SK-N-MC (cell line): Measurements from ENCODE around the gene LTBP1.
"Not testable (repeated sequence)": the region's sequence is repeated elsewhere in the genome, so short reads cannot be mapped to it uniquely, and the experiment has no call there.

Experiments used
- DNase-seq: peaks from one replicate; pipeline ENCODE4 v3.0.0-alpha.2; 2011; ENCODE audit warnings: low read depth, low spot score
- H3K27ac ChIP-seq: fragments of 200-600 bp; sonication (generic); 2 replicates; pipeline ENCODE4 v1.5.1; 2016; ENCODE audit warnings: mixed run types
- H3K36me3 ChIP-seq: fragments of 200-600 bp; sonication (generic); 2 replicates; pipeline ENCODE4 v1.6.1; 2017; ENCODE audit warnings: antibody characterized with exemption, low read length, mixed read lengths; ENCODE audit not compliant: insufficient read depth
- H3K4me3 ChIP-seq: fragments of 200-600 bp; sonication (generic); 2 replicates; pipeline ENCODE4 v1.5.1; 2016
- H3K9ac ChIP-seq: fragments of 200-600 bp; sonication (generic); 2 replicates; pipeline ENCODE4 v1.8.0; 2017; ENCODE audit warnings: mixed run types, mixed read lengths; ENCODE audit not compliant: insufficient read length
- H3K9me3 ChIP-seq: fragments of 200-600 bp; sonication (generic); 2 replicates; pipeline ENCODE4 v1.6.1; 2017; ENCODE audit warnings: low read depth, mild to moderate bottlenecking, antibody characterized with exemption, low read length, moderate library complexity, mixed read lengths
- EZH2 ChIP-seq: fragments of 200-600 bp; sonication (generic); IDR thresholded peaks from one replicate; pipeline ENCODE4 v1.6.1; 2017; ENCODE audit warnings: antibody characterized with exemption
- FOXP2 ChIP-seq: optimal IDR thresholded peaks from 2 replicates; pipeline ENCODE3; 2011; ENCODE audit warnings: mild to moderate bottlenecking, moderate library complexity; ENCODE audit not compliant: insufficient read depth; ENCODE audit errors: extremely low read length, control extremely low read depth
- POLR2AphosphoS5 ChIP-seq: IDR thresholded peaks from 2 replicates; pipeline ENCODE4 v1.6.1; 2012; ENCODE audit warnings: mild to moderate bottlenecking, low read depth, low read length, borderline replicate concordance

The LTBP1 gene

DNA sequence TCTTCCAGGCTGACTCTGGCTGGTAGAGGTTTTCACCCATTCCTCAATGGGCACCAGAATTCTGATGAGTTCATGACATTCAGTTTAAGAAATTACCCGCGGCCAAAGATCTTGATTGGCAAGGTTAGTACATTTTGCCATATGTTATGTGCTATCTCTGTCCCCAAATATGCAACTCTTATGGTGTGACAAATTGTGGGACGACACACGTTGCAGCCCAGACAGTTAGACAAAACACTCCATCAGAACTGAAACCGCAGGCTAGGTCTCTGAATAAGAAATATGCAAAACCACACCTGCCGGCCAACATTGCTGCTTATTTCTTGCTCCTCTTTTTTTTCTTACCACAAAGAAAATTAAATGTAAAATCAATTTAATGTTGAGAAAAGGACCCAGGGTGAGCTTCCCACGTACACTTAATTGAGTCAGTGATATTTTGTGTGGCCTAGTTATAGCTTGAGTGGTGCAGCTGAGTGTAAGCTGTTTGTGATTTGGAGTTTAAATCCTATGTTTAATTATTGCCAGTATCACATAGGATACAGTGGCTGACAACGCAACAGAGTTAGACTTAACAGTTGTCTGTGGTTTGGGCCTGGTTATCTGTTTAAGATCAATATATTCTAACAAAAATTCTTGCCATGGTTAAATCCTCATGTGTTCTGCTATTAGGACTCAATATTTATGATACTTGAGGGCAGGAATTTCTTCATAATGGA, 35.7 kb upstream of the LTBP1 start:
- Histone ChIP-seq H3K9me3 (no peaks in the 10 kb centered on the region), H3K9ac (no peak overlapping the region), H3K4me3 (no peak overlapping the region), H3K27ac (no peak overlapping the region), H3K36me3 (no peaks in the 10 kb centered on the region)
- no peak for TF ChIP-seq EZH2
- no peak for TF ChIP-seq POLR2AphosphoS5
- TF ChIP-seq FOXP2 = no peak
- DNase-seq = no peak

- Histone ChIP-seq H3K4me3 (no peak overlapping the region), H3K9me3 (no peaks in the 10 kb centered on the region), H3K36me3 (no peaks in the 10 kb centered on the region), H3K27ac (no peak overlapping the region), H3K9ac (no peak overlapping the region)
- no peak for TF ChIP-seq FOXP2
- no peak for TF ChIP-seq POLR2AphosphoS5
- no peak for TF ChIP-seq EZH2
- DNase-seq = no peak
Observed at GRCh38 chr2:32915694-32916093, 31.1 kb upstream of the LTBP1 start.

GRCh38 chr2:32918774-32919173, 28.0 kb upstream of the LTBP1 start:
- Histone ChIP-seq H3K36me3 (no peaks in the 10 kb centered on the region), H3K27ac (no peak overlapping the region), H3K4me3 (no peak overlapping the region), H3K9me3 (no peaks in the 10 kb centered on the region), H3K9ac (no peak overlapping the region)
- TF ChIP-seq EZH2 (no peak), POLR2AphosphoS5 (no peak), FOXP2 (no peak)
- DNase-seq = no peak

DNA sequence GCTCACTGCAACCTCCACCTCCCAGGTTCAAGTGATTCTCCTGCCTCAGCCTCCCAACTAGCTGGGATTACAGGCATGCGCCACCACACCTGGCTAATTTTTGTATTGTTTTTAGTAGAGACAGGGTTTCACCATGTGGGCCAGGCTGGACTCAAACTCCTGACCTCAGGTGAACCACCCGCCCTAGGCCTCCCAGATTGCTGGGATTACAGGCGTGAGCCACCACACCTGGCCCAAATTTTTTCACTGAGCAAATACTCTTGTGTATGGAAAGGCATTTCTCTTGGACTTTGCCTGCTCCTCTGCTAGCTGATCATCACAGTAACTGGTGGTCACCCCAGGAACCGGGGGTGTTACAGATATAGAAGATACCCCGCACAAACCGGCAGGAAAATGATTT, 26.9 kb upstream of the LTBP1 start:
- not testable (repeated sequence) for H3K4me3 ChIP-seq, H3K36me3 ChIP-seq

GRCh38 chr2:32921486-32921885, 25.3 kb upstream of the LTBP1 start:
- not testable (repeated sequence) for H3K9ac ChIP-seq, H3K4me3 ChIP-seq, DNase-seq, H3K36me3 ChIP-seq, H3K9me3 ChIP-seq, H3K27ac ChIP-seq

More for the DNA sequence above, 26.9 kb upstream of the LTBP1 start:
- not testable (repeated sequence) for H3K9ac ChIP-seq, H3K27ac ChIP-seq, DNase-seq, H3K9me3 ChIP-seq

DNA sequence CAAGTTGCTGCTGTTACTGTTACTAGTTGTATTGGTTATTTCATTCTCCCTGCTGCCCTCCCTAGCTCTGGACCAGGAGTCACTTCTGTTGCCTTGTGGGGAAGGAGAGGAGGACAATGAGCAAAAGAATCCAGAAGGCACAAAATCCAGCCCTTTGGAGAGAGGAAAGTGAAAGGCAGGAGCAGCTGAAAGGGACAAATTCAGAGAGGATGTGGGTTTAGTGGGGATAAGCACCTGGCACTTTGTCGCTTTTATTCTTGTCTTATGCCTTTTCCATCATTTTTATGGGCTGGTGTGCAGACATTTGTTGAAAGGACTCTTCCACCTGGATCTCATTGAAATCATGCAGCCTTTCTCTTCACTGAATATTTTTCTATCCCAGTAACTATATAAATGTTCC, 24.3 kb upstream of the LTBP1 start:
- no peak for DNase-seq
- TF ChIP-seq EZH2 (no peak), POLR2AphosphoS5 (no peak), FOXP2 (no peak)
- Histone ChIP-seq H3K27ac (no peak overlapping the region), H3K9me3 (no peaks in the 10 kb centered on the region), H3K36me3 (no peaks in the 10 kb centered on the region), H3K9ac (no peak overlapping the region), H3K4me3 (no peak overlapping the region)

- Histone ChIP-seq H3K27ac (no peak overlapping the region), H3K9me3 (no peaks in the 10 kb centered on the region), H3K36me3 (no peaks in the 10 kb centered on the region), H3K9ac (no peak overlapping the region), H3K4me3 (no peak overlapping the region)
- TF ChIP-seq POLR2AphosphoS5 (no peak), EZH2 (no peak), FOXP2 (no peak)
- DNase-seq = no peak
Observed at GRCh38 chr2:32923109-32923508, 23.6 kb upstream of the LTBP1 start.

DNA sequence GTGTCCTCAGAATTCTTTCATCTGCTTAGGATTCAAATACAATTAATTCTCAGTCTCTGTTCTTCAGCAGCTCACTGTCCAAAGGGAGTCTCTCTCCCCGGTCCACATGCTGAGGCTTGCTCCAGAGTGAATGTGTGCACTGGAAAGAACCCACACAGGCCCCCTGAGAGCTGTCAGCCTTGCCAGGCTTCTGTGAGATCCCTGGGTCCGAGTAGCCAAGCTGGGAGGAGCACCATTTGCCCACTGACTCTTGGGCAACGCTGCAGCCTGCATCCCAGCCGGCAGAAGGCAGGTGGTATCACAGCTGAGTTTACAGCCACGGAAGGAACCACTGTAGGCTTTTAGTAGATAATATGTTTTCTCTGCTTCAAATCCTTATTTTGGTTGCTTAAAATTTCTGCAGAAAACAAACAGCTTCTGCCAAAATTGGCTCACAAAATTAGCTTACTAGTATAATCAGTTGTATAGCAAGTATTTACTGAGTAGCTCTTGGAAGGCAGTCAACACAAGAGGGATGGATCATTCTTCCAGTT, 21.4 kb upstream of the LTBP1 start:
- DNase-seq = no peak
- Histone ChIP-seq H3K9me3 (no peaks in the 10 kb centered on the region), H3K36me3 (no peaks in the 10 kb centered on the region), H3K4me3 (no peak overlapping the region), H3K27ac (no peak overlapping the region), H3K9ac (no peak overlapping the region)
- TF ChIP-seq EZH2 = no peak
- TF ChIP-seq POLR2AphosphoS5 = no peak
- no peak for TF ChIP-seq FOXP2

DNA sequence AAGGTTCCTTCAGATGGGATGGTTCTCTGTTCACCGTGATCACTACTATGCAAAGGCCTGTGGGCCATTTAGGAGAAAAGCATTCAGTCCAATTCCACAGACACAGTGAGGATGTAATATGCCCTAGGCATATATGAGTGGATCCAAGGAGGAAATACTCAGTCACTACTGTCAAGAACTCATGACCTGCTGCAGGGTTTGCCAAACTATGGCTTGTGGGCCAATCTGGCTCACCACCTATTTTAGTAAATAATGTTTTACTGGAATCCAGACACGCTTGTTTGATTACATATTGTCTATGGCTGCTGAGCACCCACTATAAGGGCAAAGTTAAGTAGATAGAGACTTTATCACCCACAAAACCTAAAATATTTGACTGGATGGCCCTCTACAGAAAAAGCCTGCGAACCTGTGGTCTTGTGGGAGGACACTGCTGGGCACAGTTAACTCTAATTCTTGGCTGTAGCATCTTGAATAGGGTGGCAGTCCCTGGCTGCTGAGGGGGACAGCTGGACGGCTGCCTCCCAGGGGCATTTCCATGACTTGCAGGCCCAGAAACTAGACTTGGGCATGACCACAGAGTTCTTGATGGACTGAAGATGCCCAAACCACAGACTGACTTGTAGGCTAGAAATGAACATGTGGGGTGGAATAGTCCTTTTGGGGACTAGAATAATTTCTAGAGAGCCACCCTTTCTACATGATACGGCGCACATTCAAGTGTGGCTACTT, 20.6 kb upstream of the LTBP1 start:
- TF ChIP-seq POLR2AphosphoS5 (no peak), EZH2 (no peak), FOXP2 (no peak)
- no peak overlapping the region for H3K9ac ChIP-seq
- H3K4me3 ChIP-seq = no peak overlapping the region
- DNase-seq = no peak
- no peak overlapping the region for H3K27ac ChIP-seq
- no peaks in the 10 kb centered on the region for H3K36me3 ChIP-seq
- no peaks in the 10 kb centered on the region for H3K9me3 ChIP-seq
